NCI-H1417 treated with DMSO at 0.1 percent for 48 hours (cell line): Measurements from ENCODE around the gene ARID1B.

Experiments used
- DNase-seq: peaks from one replicate; lab custom pipeline; 2025; lab: John Stamatoyannopoulos, UW

ARID1B gene

GRCh38 chr6:157185986-157186385, 408.8 kb downstream of the ARID1B start:
- DNase-seq = no peak

GRCh38 chr6:157186785-157187181, 409.6 kb downstream of the ARID1B start:
- DNase-seq = no peak

- peak; percentile 97 for DNase-seq
Measured at GRCh38 chr6:157187182-157188083, 410.3 kb downstream of the ARID1B start.

- DNase-seq = no peak
Measured at GRCh38 chr6:157188213-157188612, 411.0 kb downstream of the ARID1B start.

GRCh38 chr6:157193443-157193996, 416.3 kb downstream of the ARID1B start:
- no peak for DNase-seq

- no peak for DNase-seq
Measured at GRCh38 chr6:157194110-157194509, 416.9 kb downstream of the ARID1B start.

- DNase-seq = no peak
Measured at GRCh38 chr6:157194643-157195042, 417.5 kb downstream of the ARID1B start.

GRCh38 chr6:157196391-157196790, 419.2 kb downstream of the ARID1B start:
- no peak for DNase-seq

GRCh38 chr6:157198425-157199279, 421.5 kb downstream of the ARID1B start:
- peak; percentile 94 for DNase-seq

- DNase-seq = no peak
Measured at GRCh38 chr6:157200117-157200516, 422.9 kb downstream of the ARID1B start.

- DNase-seq = no peak
Measured at GRCh38 chr6:157200611-157201010, 423.4 kb downstream of the ARID1B start.

GRCh38 chr6:157201083-157201482, 423.9 kb downstream of the ARID1B start:
- no peak for DNase-seq

GRCh38 chr6:157203312-157203744, 426.1 kb downstream of the ARID1B start:
- no peak for DNase-seq

- DNase-seq = no peak
Measured at GRCh38 chr6:157203764-157204163, 426.6 kb downstream of the ARID1B start.

- DNase-seq = no peak
Measured at GRCh38 chr6:157205473-157206358, 428.5 kb downstream of the ARID1B start.

GRCh38 chr6:157206359-157206815, 429.2 kb downstream of the ARID1B start:
- DNase-seq = no peak

GRCh38 chr6:157207521-157208076, 430.4 kb downstream of the ARID1B start:
- no peak for DNase-seq

- DNase-seq = no peak
Measured at GRCh38 chr6:157209865-157210530, 432.8 kb downstream of the ARID1B start.

GRCh38 chr6:157210954-157211353, 433.8 kb downstream of the ARID1B start:
- no peak for DNase-seq
